Effector CD8-positive, alpha-beta T cell (primary cell): Measurements from ENCODE around the gene EPB41L4A.

Source experiments
- DNase-seq: peaks from one replicate; lab custom pipeline; 2025; lab: John Stamatoyannopoulos, UW

EPB41L4A gene

GRCh38 chr5:112113565-112113964 is 305.5 kb downstream of the EPB41L4A start:
- no peak for DNase-seq
